ENCODE results near the gene KIF21A.
A peak's percentile ranks its signal among the peaks of the same experiment; 100 is the strongest.

The KIF21A gene

GRCh38 chr12:39389399-39390150 lies 53.3 kb downstream of the KIF21A start:
- no peak for DNase-seq

- DNase-seq, result no peak
Measured at GRCh38 chr12:39386335-39386734, 56.6 kb downstream of the KIF21A start.

- no peak for DNase-seq
Measured at GRCh38 chr12:39383114-39383513, 59.8 kb downstream of the KIF21A start.

GRCh38 chr12:39380090-39380489 lies 62.8 kb downstream of the KIF21A start:
- DNase-seq, result no peak

- peak; percentile 23 for DNase-seq
Measured at GRCh38 chr12:39378341-39378740, 64.6 kb downstream of the KIF21A start.

GRCh38 chr12:39375206-39375808 lies 67.6 kb downstream of the KIF21A start:
- DNase-seq, result no peak

- DNase-seq, result no peak
Measured at GRCh38 chr12:39372929-39373328, 70.0 kb downstream of the KIF21A start.

- DNase-seq, result no peak
Measured at GRCh38 chr12:39372204-39372925, 70.6 kb downstream of the KIF21A start.

- DNase-seq, result no peak
Measured at GRCh38 chr12:39369756-39370155, 73.2 kb downstream of the KIF21A start.

- DNase-seq, result no peak
Measured at GRCh38 chr12:39368891-39369290, 74.0 kb downstream of the KIF21A start.

- DNase-seq, result no peak
Measured at GRCh38 chr12:39368096-39368495, 74.8 kb downstream of the KIF21A start.

- no peak for DNase-seq
Measured at GRCh38 chr12:39367494-39367893, 75.4 kb downstream of the KIF21A start.

- DNase-seq, result no peak
Measured at GRCh38 chr12:39365364-39366001, 77.4 kb downstream of the KIF21A start.

- no peak for DNase-seq
Measured at GRCh38 chr12:39364196-39364595, 78.7 kb downstream of the KIF21A start.

- no peak for DNase-seq
Measured at GRCh38 chr12:39359645-39360044, 83.3 kb downstream of the KIF21A start.

- no peak for DNase-seq
Measured at GRCh38 chr12:39357041-39357440, 85.9 kb downstream of the KIF21A start.

GRCh38 chr12:39355841-39356240 lies 87.1 kb downstream of the KIF21A start:
- no peak for DNase-seq

GRCh38 chr12:39354955-39355354 lies 88.0 kb downstream of the KIF21A start:
- DNase-seq, result no peak

- DNase-seq, result no peak
Measured at GRCh38 chr12:39352471-39353017, 90.4 kb downstream of the KIF21A start.

- DNase-seq, result no peak
Measured at GRCh38 chr12:39351153-39351552, 91.8 kb downstream of the KIF21A start.

- no peak for DNase-seq
Measured at GRCh38 chr12:39348941-39349626, 93.8 kb downstream of the KIF21A start.

GRCh38 chr12:39348523-39348922 lies 94.4 kb downstream of the KIF21A start:
- DNase-seq, result no peak

GRCh38 chr12:39344926-39345325 lies 98.0 kb downstream of the KIF21A start:
- no peak for DNase-seq

Measured in DMS153 (cell line).